ENCODE measurements around the gene THEMIS.
"Not testable (repeated sequence)": the region's sequence is repeated elsewhere in the genome, so short reads cannot be mapped to it uniquely, and the experiment has no call there.

THEMIS gene, protein sequence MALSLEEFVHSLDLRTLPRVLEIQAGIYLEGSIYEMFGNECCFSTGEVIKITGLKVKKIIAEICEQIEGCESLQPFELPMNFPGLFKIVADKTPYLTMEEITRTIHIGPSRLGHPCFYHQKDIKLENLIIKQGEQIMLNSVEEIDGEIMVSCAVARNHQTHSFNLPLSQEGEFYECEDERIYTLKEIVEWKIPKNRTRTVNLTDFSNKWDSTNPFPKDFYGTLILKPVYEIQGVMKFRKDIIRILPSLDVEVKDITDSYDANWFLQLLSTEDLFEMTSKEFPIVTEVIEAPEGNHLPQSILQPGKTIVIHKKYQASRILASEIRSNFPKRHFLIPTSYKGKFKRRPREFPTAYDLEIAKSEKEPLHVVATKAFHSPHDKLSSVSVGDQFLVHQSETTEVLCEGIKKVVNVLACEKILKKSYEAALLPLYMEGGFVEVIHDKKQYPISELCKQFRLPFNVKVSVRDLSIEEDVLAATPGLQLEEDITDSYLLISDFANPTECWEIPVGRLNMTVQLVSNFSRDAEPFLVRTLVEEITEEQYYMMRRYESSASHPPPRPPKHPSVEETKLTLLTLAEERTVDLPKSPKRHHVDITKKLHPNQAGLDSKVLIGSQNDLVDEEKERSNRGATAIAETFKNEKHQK

GRCh38 chr6:127900935-127901334 is at the start of gene THEMIS:
Gene THEMIS (minus strand): TSS chr6:127901058. CDS start chr6:127900932, 126 bp downstream.
- DNase-seq = no peak

- DNase-seq = no peak
Measured at GRCh38 chr6:127949251-127949650, 48.4 kb upstream of the THEMIS start.

DNA sequence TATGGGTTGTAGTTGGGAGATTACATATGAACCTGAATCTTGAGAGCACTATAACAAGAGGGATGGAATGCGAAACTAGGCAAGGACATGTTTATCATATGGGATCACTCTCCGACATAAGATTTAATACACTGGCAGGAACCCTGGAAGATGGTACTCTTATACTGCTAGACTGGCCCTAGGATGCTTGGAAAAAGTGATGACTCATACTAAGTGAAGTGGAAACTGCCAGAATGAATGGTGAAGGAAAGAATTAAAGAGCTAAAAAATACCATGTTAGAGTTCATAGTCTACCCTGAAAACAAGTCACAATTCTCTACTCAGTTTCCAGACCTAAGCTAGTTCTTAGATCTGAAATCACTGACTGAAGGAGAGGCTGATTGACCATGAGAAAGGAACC is 45.5 kb upstream of the THEMIS start:
- no peak for DNase-seq

DNA sequence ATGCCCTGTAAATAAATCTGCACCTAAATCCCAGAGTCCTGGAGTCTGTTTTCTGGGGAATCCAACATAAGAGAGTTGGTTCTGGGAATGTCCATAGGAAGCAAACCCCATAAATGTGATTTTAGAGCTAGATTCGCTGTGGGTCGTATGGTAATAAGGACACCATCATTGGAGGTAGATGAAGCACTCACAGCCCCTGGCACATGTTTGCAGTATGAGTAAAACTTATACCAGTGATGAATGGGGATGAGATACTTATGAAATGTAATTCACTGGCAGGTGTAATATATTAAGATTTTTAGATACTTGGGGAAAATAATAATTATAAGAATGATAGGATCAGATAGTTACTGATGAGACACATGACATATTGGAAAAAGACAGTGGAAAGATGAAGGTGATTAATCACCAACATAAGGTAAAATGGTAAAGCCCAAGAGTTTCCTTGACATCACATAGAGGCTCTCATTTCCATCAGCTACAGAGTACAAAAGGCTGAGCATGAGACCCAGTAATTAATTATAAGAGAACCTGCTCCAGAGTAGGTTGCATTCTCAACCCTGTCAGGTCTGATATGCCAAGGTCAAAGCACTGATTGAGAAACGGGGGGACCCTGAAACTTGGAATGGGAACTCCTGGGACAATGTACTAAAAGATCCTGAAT is 44.7 kb upstream of the THEMIS start:
- no peak for DNase-seq

DNA sequence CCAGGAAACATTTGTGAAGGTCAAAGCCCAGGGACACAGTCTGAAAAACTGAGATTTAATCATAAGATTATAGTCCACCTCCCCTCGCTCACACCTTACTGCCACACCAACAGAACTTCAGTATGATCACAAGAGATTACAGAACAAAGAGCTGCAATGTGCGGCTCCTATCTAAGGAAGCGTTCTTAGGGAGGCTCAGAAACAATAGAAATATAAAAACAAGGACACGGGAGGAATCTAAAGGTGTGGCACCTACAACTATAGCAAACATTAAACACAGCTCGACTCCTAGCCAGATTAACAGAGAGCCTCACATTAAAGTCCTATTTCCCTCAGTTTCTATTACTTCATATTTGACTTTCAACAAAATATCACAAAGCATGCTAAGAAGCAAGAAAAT is 40.4 kb upstream of the THEMIS start:
- no peak for DNase-seq

DNA sequence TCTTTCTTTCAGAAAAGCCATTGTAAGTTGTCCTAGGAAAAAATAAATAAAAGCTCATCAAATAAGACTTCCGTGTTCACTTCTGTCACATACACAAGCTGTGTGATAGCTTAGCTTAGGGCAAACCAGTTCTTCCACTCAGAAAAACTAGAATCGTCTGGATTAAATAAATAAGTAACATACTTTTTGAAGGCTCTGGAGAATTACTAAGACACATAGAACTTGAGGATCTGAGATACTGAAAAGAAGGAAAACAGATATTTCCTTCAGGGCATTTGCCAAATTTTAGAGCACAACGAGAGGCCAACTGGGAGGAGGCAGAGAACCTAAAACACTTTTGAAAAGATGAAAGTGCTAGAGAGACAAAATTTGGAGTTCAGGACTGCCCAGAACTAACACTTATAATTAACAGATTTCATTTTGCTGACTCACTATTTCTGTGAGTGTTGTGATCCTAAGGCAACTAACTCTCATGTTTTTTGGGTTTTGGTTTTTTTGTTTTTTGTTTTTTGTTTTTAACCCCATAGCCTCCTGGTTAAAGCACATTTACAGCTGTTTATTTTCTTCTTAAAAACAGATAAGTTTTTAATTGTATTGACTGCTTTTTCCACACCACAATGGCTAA is 38.7 kb upstream of the THEMIS start:
- no peak for DNase-seq

DNA sequence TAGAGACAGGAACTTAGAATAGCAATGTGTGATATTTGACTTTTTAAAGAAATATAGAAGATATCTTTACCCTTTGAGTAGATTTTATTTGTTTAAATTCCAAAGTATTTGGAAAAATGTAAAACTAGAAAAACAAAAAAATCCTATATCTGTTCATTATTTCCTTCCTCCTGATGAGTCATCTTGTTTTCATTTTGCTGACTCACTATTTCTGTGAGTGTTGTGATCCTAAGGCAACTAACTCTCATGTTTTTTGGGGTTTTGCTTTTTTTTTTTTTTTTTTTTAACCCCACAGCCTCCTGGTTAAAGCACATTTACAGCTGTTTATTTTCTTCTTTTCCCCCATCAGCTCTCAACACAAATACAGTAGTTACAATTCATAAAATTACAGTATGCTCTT is 37.8 kb upstream of the THEMIS start:
- DNase-seq = no peak

DNA sequence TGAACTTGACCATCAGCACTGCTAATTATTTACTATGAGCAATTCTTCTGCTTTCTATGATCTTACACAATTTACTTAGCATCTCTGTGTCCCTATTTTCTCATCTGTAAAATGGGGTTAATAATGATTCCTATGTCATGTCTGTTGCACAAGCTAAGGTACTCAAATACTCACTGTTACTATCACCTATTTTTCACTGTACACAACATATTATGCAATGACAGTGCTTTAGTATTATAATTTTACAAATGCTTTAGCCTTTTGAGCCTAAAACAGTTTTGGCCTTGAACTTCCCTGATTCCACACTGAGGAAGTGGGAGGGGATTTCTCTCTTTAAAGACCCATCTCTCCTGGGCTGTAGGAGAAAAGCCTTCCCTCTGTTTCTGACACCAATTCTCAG is 36.9 kb upstream of the THEMIS start:
- no peak for DNase-seq

GRCh38 chr6:127937102-127937501 is 36.2 kb upstream of the THEMIS start:
- no peak for DNase-seq

DNA sequence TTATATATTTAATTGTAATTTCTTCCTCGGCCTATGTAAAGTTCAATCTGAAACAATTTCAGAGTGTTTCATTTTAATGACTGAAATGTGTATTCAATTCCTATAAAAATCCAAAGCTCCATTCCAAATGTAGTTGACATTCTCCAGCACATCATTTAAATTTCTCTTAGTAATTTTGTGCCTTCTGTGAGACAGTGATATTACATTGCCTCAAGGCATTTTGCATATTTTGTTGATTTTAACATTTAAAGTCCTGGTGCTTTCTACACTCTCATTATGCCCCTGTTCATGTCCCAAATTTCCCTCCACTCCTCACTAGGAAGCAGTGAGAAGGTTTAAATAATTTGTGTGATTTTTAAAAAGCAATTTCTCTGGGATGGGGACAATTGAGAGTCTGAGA is 34.1 kb upstream of the THEMIS start:
- DNase-seq = no peak

GRCh38 chr6:127933852-127934840 is 33.3 kb upstream of the THEMIS start:
- DNase-seq = no peak

GRCh38 chr6:127933137-127933536 is 32.3 kb upstream of the THEMIS start:
- DNase-seq = no peak

- DNase-seq = no peak
Measured at GRCh38 chr6:127932708-127933107, 31.9 kb upstream of the THEMIS start.

DNA sequence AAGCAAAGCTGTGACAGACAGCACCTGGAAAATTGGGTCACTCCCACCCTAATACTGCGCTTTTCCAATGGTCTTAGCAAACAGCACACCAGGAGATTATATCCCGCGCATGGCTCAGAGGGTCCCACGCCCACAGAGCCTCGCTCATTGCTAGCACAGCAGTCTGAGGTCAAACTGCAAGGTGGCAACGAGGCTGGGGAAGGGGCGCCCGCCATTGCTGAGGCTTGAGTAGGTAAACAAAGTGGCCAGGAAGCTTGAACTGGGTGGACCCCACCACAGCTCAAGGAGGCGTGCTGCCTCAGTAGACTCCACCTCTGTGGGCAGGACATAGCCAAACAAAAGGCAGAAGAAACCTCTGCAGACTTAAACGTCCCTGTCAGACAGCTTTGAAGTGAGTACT is 25.6 kb upstream of the THEMIS start:
- DNase-seq = not testable (repeated sequence)

- no peak for DNase-seq
Measured at GRCh38 chr6:127924440-127924839, 23.6 kb upstream of the THEMIS start.

- DNase-seq = no peak
Measured at GRCh38 chr6:127924031-127924430, 23.2 kb upstream of the THEMIS start.

- DNase-seq = no peak
Measured at GRCh38 chr6:127923135-127923534, 22.3 kb upstream of the THEMIS start.

DNA sequence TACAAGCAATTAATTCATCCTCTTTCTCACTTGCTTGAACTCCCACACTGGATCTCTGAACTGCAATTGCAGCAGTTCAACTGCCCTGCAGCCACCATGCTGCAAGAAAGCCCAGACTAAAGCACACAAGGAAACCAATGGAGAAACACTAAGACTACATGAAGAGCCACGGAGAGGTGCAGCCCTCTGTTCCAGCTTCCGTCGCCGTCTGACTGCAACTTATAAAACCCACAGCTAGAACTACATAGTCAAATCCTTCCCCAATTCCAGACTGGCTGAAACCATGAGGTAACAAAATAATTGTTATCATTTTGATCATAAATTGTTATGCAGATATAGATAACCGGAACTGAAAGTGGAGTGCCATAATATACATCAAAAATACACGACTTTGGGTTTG is 21.1 kb upstream of the THEMIS start:
- DNase-seq = no peak

DNA sequence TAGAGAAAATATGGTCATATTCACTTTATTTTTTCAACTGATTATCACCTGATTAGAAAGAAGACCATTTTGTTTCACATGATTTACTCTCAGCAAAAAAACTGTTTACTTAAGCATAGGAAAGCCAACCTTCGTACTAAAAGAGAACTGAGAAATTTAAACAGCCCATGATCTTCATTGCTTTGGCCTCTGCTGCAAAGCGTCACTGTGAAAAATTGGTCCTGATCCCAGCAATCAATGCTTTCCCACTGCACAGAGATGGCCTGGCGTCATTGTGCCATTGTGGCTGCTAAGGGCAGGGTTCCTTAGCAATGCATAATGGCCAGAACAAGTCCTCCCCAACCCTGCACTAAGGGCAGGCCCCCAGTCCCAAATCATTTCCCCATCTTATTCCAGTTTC is 19.9 kb upstream of the THEMIS start:
- DNase-seq = no peak

DNA sequence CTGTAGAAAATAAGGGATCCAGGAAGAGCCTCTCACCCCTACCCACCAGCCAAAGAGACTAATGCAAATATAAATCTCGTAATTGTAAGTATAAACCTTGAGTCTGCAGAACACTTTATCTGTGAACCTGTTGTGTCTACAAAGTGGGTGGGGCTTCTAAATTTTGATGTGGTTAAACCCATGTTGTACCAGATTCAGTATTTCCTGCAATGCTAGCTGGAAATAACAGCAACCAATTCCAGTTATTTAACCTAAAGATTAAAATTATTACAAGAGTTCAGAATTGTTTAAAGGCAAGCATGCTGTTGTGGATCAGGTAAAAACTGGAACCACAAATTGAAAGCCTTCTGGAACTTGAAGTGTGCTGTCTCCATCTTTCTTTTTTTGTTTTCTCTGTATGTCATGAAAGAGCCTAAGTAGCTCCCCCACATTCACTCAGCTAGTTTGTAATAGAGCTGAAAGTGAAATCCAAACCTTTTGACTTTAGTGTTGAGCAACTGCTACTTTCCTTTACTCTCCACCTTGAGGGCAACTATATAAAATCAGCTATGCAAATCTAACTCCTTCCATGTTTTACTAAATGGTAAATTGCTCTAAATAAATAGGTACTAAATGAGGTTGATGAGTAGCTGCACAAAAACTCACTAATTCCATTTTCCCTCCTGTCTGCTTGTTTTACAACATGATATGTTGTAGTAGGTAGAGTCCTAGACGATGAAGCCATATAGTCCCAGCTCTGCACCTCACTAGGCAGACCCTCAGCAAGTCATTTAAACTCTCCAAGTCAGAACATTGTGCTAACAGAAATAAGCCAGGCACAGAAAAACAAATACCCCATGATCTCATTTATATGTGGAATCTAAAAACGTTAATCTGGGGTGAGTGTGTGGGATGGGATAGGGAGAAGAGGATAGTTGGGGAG is 17.9 kb upstream of the THEMIS start:
- no peak for DNase-seq

- DNase-seq = no peak
Measured at GRCh38 chr6:127917766-127918165, 16.9 kb upstream of the THEMIS start.
